A673 (cell line): Measurements from ENCODE around the gene PXDN. TPM values are rescaled to one million over a fixed set of nuclear protein-coding genes. Genes with fewer than 3 reads are reported as not detected.

Experiments
- BruUV-seq: library from RNA; stranded (reverse); fragments of 400-500 nt; replicated peaks from 2 replicates; lab custom pipeline; 2021; lab: Mats Ljungman, UMichigan
- CTCF ChIA-PET: fragments of 300-600 bp; sonication (Branson Sonifier 250); formaldehyde crosslinking; loops from one replicate; lab custom pipeline; 2022; ENCODE audit warnings: antibody characterized with exemption; lab: Charles Lee
- POLR2A ChIA-PET: fragments of 300-600 bp; sonication (Branson Sonifier 250); formaldehyde crosslinking; loops from one replicate; lab custom pipeline; 2022; ENCODE audit warnings: antibody characterized with exemption; ENCODE audit not compliant: low non-redundant PET; lab: Charles Lee
- DNase-seq: peaks from one replicate; pipeline ENCODE4 v3.0.0-alpha.2; 2015; ENCODE audit warnings: low spot score
- H3K27ac ChIP-seq: fragments of 200-600 bp; sonication (generic); 2 replicates; pipeline ENCODE4 v1.5.1; 2016; ENCODE audit warnings: mixed run types, low read depth, mild to moderate bottlenecking, mixed read lengths, antibody characterized with exemption, low read length; ENCODE audit not compliant: poor library complexity, severe bottlenecking
- H3K27me3 ChIP-seq: fragments of 200-600 bp; sonication (generic); replicated peaks from 2 replicates; pipeline ENCODE4 v1.6.1; 2017; ENCODE audit warnings: mixed run types, low read depth, mild to moderate bottlenecking, mixed read lengths, antibody characterized with exemption, low read length; ENCODE audit not compliant: insufficient read depth, poor library complexity
- H3K36me3 ChIP-seq: fragments of 200-600 bp; sonication (generic); 2 replicates; pipeline ENCODE4 v1.6.1; 2016; ENCODE audit warnings: mixed run types, mild to moderate bottlenecking, mixed read lengths, antibody characterized with exemption, low read length; ENCODE audit not compliant: insufficient read depth, poor library complexity, severe bottlenecking
- H3K4me1 ChIP-seq: fragments of 200-600 bp; sonication (generic); 2 replicates; pipeline ENCODE4 v1.6.1; 2017; ENCODE audit warnings: mixed run types, mild to moderate bottlenecking, mixed read lengths, antibody characterized with exemption, low read length; ENCODE audit not compliant: insufficient read depth, poor library complexity, severe bottlenecking
- H3K4me3 ChIP-seq: fragments of 200-600 bp; sonication (generic); 2 replicates; pipeline ENCODE4 v1.5.1; 2016; ENCODE audit warnings: low read depth, mixed run types, mild to moderate bottlenecking, mixed read lengths, low read length; ENCODE audit not compliant: poor library complexity, severe bottlenecking
- H3K9me3 ChIP-seq: fragments of 200-600 bp; sonication (generic); 2 replicates; pipeline ENCODE4 v1.6.1; 2016; ENCODE audit warnings: mixed run types, low read depth, mild to moderate bottlenecking, mixed read lengths, antibody characterized with exemption, low read length; ENCODE audit not compliant: poor library complexity, severe bottlenecking
- CTCF ChIP-seq: fragments of 300-800, 200-600 bp; sonication (generic); conservative IDR thresholded peaks from 2 replicates; pipeline ENCODE4 v1.5.1; 2017; ENCODE audit warnings: low read depth, mild to moderate bottlenecking, antibody characterized with exemption, low read length, moderate library complexity, mixed read lengths
- EZH2 ChIP-seq: fragments of 200-600 bp; sonication (generic); IDR thresholded peaks from 2 replicates; pipeline ENCODE4 v1.6.1; 2017; ENCODE audit warnings: borderline replicate concordance, low read depth, mild to moderate bottlenecking, mixed read lengths, antibody characterized with exemption, low read length; ENCODE audit not compliant: poor library complexity, severe bottlenecking
- intact Hi-C: fragments of 100-400 bp; cut with micrococcal nuclease; formaldehyde crosslinking; loops from one replicate; pipeline ENCODE4 v1.10.0; 2022; ENCODE audit not compliant: unreplicated experiment
- total RNA-seq: library from RNA; stranded (reverse); gene quantifications from 2 replicates; pipeline ENCODE4 v1.2.3, GENCODE V29; 2021

PXDN gene
- total RNA-seq, 1 experiment from 2014 or later, result 162 TPM

DNA sequence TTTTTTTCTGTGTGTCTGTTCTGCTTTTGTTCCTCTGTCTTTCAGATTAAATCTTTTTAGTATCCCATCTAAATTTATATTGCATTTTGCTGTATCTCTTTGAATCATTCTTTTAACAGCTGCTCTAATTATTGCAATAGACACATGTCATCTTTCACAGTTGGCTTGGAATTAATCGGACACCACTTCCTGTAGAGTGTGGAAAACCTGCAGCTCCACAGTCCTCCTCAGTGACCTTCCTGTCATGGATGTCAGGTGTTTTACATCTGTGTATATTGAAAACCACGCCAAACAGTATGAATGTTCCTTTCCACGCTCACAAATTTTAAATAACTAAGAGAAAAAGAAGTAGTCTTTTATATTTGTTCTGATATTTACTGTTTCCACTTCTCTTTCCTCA lies 135.3 kb downstream of the PXDN start:
- Histone ChIP-seq H3K4me3 (no peak overlapping the region), H3K4me1 (peaks cover 28% of the 10 kb centered on the region), H3K36me3 (no peaks in the 10 kb centered on the region), H3K27ac (peak overlapping the region; percentile 7), H3K9me3 (no peaks in the 10 kb centered on the region), H3K27me3 (no peaks in the 10 kb centered on the region)
- no peak for TF ChIP-seq EZH2
- no peak for TF ChIP-seq CTCF
- no TSS peak for BruUV-seq
- intact Hi-C loops, result no loop called here
- no peak for DNase-seq
- ChIA-PET POLR2A (no interaction called here), CTCF (no interaction called here)

DNA sequence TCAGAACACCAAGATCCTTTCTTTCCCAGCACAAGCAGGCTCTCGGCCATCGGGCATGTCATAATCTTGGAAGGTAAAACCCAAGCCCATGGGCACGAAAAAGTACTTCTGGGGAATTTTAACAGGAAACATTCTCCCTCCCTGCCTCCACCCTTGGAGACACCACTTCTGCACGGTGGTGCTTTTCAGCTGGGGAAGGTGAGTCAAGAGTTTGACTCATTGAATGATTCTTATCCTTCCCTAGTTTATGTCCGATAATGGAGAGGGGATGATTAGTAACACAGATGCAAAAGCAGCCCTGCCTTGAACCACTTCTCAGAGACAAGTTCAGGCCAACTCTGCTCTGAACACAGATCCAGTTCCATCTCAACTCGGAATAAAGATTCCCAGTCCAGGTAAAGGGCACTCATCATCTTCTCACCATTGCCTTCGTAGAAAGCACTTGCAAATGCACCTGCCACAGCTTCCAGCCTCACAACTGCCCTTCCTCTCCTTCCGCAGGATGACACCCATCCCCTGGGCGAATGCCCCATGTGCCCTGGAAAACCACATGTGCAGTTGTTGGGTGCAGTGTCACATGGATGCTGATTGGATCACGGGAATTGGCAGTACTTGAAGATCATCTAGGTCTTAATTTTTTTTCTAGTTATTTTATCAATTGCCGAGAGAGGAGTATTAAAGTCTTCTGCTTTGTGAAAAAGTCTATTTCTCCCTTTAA lies 136.2 kb downstream of the PXDN start:
- BruUV-seq, result no TSS peak
- POLR2A ChIA-PET, result no interaction called here
- H3K27me3 ChIP-seq, result no peaks in the 10 kb centered on the region
- DNase-seq, result no peak
- intact Hi-C loops, result no loop called here
- CTCF ChIA-PET, result no interaction called here
- no peaks in the 10 kb centered on the region for H3K9me3 ChIP-seq
- no peak overlapping the region for H3K4me3 ChIP-seq
- H3K27ac ChIP-seq, result no peak overlapping the region
- TF ChIP-seq EZH2, result no peak
- no peak for TF ChIP-seq CTCF
- peaks cover 19% of the 10 kb centered on the region for H3K4me1 ChIP-seq
- no peaks in the 10 kb centered on the region for H3K36me3 ChIP-seq

GRCh38 chr2:1607236-1607920 lies 136.9 kb downstream of the PXDN start:
- no peaks in the 10 kb centered on the region for H3K27me3 ChIP-seq
- H3K4me1 ChIP-seq, result peaks cover 18% of the 10 kb centered on the region
- CTCF ChIA-PET, result no interaction called here
- DNase-seq, result no peak
- no peaks in the 10 kb centered on the region for H3K36me3 ChIP-seq
- no TSS peak for BruUV-seq
- no peak for TF ChIP-seq EZH2
- TF ChIP-seq CTCF, result no peak
- no peak overlapping the region for H3K27ac ChIP-seq
- intact Hi-C loops, result no loop called here
- H3K9me3 ChIP-seq, result no peaks in the 10 kb centered on the region
- no peak overlapping the region for H3K4me3 ChIP-seq
- POLR2A ChIA-PET, result no interaction called here
